ENCODE results near the gene HTRA1.

The HTRA1 gene

DNA sequence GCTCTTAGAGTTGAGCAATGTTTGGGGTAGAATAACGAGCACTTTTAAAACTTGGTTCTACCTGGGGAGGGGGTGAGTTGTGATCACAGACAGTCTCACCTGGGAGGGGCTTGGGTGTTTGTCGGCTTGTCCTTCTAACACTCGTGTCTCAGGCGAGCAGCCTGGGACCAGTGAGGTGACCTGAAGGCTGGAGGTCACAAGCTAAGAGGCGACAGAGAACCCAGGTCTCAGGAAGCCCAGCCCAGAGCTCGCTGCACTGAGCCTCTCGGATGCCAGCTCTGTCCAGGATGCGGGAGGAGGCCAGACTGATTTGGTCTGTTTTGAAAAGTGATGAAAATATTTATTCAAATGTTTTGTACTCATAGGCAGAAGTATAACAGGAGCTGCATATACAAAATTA is 11.8 kb downstream of the HTRA1 start:
- no peak for DNase-seq (ENCODE audit: low read depth in 1 of 2, low spot score in 1 of 2)

DNA sequence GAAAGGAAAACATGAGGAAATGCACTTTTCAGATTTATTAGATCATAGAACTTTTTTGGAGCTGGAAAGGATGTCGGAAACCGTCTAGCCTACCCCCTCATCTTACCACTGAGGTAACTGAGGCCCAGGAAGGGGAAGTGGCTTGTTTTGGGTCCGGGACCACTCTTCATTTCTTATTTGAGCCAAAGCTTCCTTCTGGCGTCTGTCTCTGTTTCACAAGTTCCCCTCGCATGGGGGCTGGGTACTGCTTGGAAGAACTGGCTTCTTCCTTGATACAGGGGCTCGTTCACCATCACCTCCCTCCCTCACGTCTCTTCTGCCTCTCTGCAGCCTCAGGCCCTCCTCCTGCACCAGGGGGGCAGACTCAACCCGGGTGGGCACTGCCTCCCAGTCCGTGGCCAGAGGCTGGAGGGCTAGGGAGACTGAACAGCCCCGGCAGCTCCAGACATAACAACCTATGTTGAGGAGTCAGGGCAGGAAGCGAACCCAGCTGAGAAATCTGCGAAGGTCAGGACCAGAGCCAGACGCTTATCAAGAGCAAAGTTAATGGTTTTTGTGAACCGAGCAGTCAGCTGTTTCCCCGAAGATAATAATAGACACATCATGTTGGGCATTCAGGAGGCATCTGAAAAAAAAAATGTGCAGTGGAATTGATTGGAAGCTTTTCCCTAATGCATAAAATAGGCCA is 12.9 kb downstream of the HTRA1 start:
- DNase-seq (ENCODE audit: low read depth in 1 of 2, low spot score in 1 of 2), result no peak

- no peak for DNase-seq (ENCODE audit: low read depth in 1 of 2, low spot score in 1 of 2)
Observed at GRCh38 chr10:122475100-122475499, 13.7 kb downstream of the HTRA1 start.

DNA sequence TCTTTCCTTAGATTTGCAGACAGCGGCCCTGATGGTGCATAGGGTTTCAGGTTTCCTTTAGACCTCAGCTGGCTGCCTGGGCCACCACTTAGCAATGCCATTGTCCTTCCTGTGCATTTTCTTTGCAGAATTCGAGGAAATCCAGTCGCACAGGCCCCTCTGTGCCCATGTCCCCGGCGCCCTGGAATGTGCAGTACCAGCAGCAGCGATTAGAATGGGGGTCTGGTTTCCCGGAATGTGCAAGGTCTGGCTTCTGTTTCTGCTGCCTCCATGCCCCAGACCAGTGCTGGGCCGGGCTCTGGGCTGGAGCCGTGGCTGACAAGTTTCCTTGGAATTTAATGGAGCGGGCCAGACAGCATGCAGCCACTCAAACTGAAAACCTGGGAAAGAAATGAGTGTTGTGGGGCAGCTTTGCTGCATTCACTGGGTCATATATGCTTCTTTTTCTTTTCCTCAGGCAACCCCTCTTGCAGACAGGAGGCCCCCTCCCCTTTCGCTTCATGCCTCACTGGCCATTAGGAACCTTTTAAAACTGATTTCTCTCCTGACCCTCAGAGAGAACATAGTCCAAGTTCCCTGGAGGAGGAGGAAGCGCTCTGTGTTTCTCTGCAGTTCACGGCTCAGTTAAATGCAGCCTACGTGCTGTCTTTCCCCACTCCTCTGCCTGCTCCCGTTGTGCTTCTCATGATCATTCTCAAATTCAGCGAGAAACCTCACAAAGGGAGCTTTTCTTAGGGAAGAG is 14.4 kb downstream of the HTRA1 start:
- DNase-seq (ENCODE audit: low read depth in 1 of 2, low spot score in 1 of 2), result no peak

- DNase-seq (ENCODE audit: low read depth in 1 of 2, low spot score in 1 of 2), result no peak
Observed at GRCh38 chr10:122476333-122476695, 15.0 kb downstream of the HTRA1 start.

- DNase-seq (ENCODE audit: low read depth in 1 of 2, low spot score in 1 of 2), result no peak
Observed at GRCh38 chr10:122477436-122477835, 16.1 kb downstream of the HTRA1 start.

DNA sequence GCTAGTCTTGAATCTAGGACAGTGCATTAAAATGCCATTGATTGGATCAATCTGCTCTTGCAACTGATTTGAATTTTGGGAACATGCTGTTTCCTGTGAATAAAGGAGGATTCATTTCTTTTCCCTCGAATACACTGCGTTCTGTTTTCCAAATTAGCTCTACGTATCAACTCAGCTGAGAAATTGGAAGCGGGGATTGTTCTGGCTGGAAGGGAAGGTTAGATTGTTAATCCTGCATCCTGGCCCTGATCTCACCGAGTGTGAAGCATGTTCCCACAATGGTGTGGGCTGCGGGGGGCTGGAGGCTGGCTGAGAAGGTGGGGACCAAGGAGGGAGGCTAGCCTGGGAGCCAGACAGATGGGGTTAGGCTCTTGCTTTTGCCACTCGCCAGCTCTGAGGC is 17.6 kb downstream of the HTRA1 start:
- DNase-seq (ENCODE audit: low read depth in 1 of 2, low spot score in 1 of 2), result no peak

DNA sequence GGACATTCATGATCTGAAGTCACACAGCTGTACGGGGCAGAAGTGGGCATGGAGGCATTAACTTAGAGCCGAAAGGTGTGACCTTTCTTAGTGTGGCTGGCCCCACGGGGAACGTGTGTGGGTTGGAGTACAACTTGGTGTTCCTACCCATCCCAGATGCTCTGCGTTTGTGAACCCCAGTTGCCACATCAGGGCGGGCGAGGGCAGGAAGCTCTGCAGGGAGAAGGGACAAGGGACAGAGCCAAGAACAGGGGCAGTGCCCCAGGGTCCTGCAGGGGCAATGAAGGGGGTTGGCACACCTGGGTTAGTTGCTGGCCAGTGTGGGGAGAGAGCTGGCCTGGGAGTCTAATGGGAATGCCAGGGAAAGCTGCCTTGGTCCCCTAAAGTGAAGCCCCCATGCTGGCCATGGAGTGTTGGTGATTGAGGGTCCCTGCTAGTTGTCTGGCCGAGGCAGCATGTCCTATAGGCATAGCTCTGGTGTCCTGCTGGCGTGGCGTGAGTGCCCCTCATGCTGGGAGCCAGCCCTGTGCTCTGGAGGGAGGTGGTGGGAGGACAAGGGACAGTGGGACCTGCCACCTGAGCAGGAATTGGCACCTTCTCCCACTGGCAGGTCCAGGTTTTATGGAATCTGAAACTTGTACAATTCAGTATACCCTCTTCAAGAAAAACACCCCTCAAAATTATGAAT is 18.9 kb downstream of the HTRA1 start:
- no peak for DNase-seq (ENCODE audit: low read depth in 1 of 2, low spot score in 1 of 2)

DNA sequence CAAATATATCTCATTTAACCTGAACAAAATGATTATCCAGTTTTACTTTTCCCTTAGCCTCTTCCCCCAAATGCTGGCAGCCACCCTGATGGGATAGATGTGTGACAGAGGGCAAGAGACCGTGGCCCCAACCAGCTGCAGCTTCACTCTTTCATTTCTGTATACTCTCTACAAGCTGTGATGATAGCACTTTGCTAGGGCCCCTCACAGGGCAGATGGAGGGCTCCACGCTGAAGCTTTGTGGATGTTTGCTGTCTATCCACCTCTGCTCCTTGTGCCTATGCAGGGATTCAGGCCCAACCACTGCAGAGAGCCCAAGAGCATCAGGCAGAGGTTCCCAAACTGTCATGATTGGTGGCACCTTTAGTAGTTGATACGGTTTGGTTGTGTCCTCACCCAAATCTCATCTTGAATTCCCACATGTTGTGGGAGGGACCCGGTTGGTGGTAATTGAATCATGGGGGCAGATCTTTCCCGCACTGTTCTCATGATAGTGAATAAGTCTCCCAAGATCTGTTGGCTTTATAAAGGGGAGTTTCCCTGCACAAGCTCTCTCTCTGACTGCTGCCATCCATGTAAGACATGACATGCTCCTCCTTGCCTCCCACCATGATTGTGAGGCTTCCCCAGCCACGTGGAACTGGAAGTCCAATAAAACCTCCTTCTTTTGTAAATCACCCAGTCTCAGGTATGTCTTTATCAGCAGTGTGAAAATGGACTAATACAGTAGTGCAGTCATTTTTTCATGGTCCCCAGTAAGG is 20.1 kb downstream of the HTRA1 start:
- DNase-seq (ENCODE audit: low read depth in 1 of 2, low spot score in 1 of 2), result no peak

- no peak for DNase-seq (ENCODE audit: low read depth in 1 of 2, low spot score in 1 of 2)
Observed at GRCh38 chr10:122484276-122485060, 23.1 kb downstream of the HTRA1 start.

DNA sequence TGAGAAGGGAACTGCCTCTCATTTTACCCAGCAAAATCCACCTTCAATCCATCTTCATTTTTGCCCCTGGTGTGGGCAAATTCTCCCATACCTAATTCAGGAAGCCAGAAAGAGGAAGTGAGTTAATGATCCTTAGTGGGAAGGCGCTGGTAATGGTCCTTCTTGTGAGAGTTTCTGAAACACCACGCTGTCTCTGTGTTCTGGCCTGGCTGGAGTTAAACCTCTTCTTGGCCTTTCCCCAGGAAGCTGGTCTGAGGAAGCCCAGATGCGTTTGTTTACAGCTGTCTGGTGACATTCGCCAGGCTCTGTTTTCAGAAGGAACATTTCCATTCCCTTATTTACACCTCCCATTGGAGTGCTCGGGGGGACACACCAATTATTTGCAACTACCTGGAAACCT is 24.3 kb downstream of the HTRA1 start:
- DNase-seq (ENCODE audit: low read depth in 1 of 2, low spot score in 1 of 2), result no peak

DNA sequence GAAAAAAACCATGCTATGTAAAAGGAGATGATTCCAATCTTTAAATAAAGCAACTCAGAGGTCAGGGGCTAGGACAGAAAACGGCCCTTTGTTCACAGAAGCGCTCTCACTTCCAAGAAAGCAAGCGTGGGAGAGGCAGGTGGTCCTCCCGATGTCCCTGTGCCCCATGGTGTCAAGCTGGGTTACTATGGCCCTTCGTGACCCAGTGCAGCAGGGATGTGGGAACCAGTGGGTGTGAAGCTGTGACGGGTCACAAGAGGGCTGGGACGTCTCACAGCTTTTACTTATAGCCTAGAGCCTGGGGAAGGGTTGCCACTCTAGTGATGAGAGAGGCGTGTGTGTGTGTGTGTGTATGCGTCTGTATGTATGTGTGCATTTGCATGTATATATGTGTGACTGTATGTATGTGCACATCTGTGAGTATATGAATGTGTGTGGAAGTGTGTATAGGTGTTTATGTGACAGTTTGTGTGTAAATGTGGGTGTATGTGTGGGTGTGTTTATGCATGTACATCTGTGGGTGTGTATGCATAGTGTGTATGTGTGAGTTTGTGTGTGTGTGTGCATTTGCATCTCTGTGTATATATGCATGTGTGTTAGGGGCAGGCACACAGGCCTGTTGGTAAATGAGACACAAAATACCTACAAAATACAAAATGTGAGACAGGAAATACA is 25.2 kb downstream of the HTRA1 start:
- no peak for DNase-seq (ENCODE audit: low read depth in 1 of 2, low spot score in 1 of 2)

DNA sequence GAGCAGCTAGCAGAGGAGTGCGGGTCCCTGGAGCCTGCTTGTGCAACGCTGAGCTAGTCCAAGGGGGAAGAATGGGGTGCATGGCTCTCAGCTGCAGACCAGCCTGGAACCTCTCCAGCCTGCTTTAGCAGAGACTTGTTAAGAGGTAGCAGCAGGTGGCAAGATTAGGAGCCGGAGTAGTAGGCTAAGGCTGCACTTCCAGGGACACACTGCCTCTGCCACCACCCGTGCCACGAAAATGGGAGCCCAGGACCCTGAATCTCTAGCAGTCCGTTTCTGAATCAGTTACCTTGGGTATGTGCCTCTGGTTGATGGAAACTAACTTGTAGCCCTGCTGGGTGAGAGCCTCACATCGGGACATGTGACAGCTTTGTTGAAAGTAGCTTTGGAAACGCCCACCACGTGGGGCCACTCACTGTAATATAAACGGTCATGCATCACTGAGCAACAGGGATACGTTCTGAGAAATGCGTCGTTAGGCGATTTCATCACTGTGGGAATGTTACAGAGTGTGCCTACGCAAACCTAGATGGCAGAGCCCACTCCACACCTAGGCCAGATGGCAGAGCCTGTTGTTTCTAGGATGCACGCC is 25.9 kb downstream of the HTRA1 start:
- DNase-seq (ENCODE audit: low read depth in 1 of 2, low spot score in 1 of 2), result no peak

- no peak for DNase-seq (ENCODE audit: low read depth in 1 of 2, low spot score in 1 of 2)
Observed at GRCh38 chr10:122490268-122490667, 28.9 kb downstream of the HTRA1 start.

- DNase-seq (ENCODE audit: low read depth in 1 of 2, low spot score in 1 of 2), result peak in 1 of 2 donors; percentile 9
Observed at GRCh38 chr10:122490786-122491680, 29.7 kb downstream of the HTRA1 start.

GRCh38 chr10:122492006-122492405 is 30.7 kb downstream of the HTRA1 start:
- DNase-seq (ENCODE audit: low read depth in 1 of 2, low spot score in 1 of 2), result no peak

- DNase-seq (ENCODE audit: low read depth in 1 of 2, low spot score in 1 of 2), result no peak
Observed at GRCh38 chr10:122492999-122493481, 31.7 kb downstream of the HTRA1 start.

- no peak for DNase-seq (ENCODE audit: low read depth in 1 of 2, low spot score in 1 of 2)
Observed at GRCh38 chr10:122493761-122494160, 32.4 kb downstream of the HTRA1 start.

Measured in activated CD4-positive, alpha-beta T cell treated with anti-CD3 and anti-CD28 coated beads, Interleukin-2, amount 50 U/mL, for 24 hours (primary cell).